HepG2 (cell line): Measurements from ENCODE around the gene PADI1. TPM values are rescaled to one million over a fixed set of nuclear protein-coding genes. Genes with fewer than 3 reads are reported as not detected.

Experiments
- ATAC-seq: fragments of 200-7000 bp; cut with Tn5 transposase; 3 replicates; pipeline ENCODE4 v1.9.1; 2020; ENCODE audit warnings: mild to moderate bottlenecking, moderate library complexity
- BruUV-seq: library from RNA; stranded (reverse); fragments of 400-500 nt; replicated peaks from 2 replicates; lab custom pipeline; 2021; lab: Mats Ljungman, UMichigan
- CTCF ChIA-PET: fragments of 300-600 bp; formaldehyde crosslinking; extraction: SDS; loops from one replicate; lab custom pipeline; 2021; ENCODE audit warnings: low total read pairs, inconsistent platforms, low intra/inter-chr PET ratio; lab: Yijun Ruan, JAX
- POLR2A ChIA-PET: fragments of 350-600 bp; sonication (Branson Sonifier 250); formaldehyde crosslinking; loops from one replicate; lab custom pipeline; 2020; ENCODE audit warnings: antibody characterized with exemption, inconsistent platforms; lab: Yijun Ruan, JAX
- DNase-seq: peaks from one replicate; pipeline ENCODE4 v3.0.0-alpha.2; 2015; ENCODE audit warnings: low spot score
- FAIRE-seq: peaks from 3 replicates; lab custom pipeline; 2011; peaks lifted over from hg19 to GRCh38; lab: Jason Lieb, UNC
- H2AFZ ChIP-seq: one replicate; pipeline ENCODE4 v1.6.1; 2011; ENCODE audit warnings: low read length, inconsistent platforms
- H3K27ac ChIP-seq: fragments of 300-600 bp; 3 replicates; pipeline ENCODE4 v1.8.0; 2011; ENCODE audit warnings: mixed run types, mild to moderate bottlenecking, mixed read lengths, low read length, inconsistent platforms; ENCODE audit not compliant: insufficient read depth; ENCODE audit errors: extremely low read length
- H3K27me3 ChIP-seq, 2 experiments: fragments of 200-600 bp in 1 of 2; 2 replicates in 1 of 2; 3 replicates in 1 of 2; pipeline versions ENCODE4 v1.6.0 to v1.8.0; 2011; ENCODE audit warnings: low read length in 2 of 2, mild to moderate bottlenecking in 2 of 2, moderate library complexity in 2 of 2, inconsistent platforms in 1 of 2; ENCODE audit not compliant: insufficient read depth in 2 of 2, control insufficient read depth in 1 of 2
- H3K36me3 ChIP-seq, 2 experiments: fragments of 200-600 bp in 1 of 2; replicated peaks in 1 of 2; 2 replicates in 1 of 2; 3 replicates in 1 of 2; pipeline versions ENCODE4 v1.5.1 to v1.8.0; 2011; ENCODE audit warnings: low read length in 2 of 2, inconsistent platforms in 1 of 2; ENCODE audit not compliant: insufficient read depth in 2 of 2, control insufficient read depth in 1 of 2
- H3K4me1 ChIP-seq: 2 replicates; pipeline ENCODE4 v1.5.1; 2012; ENCODE audit warnings: low read length, inconsistent platforms; ENCODE audit not compliant: insufficient read depth
- H3K4me2 ChIP-seq: 2 replicates; pipeline ENCODE4 v1.6.0; 2011; ENCODE audit warnings: low read depth, low read length, inconsistent platforms
- H3K4me3 ChIP-seq, 3 experiments: fragments of 200-600 bp in 1 of 3; sonication (generic), shearing (Covaris generic) in 1 of 3; replicated peaks in 1 of 3; 2 replicates each; pipeline ENCODE4 v1.5.1; 2011 to 2016; ENCODE audit warnings: low read length in 3 of 3, inconsistent platforms in 2 of 3, low read depth in 2 of 3, mild to moderate bottlenecking in 2 of 3, control low read depth in 1 of 3, mixed read lengths in 1 of 3; ENCODE audit not compliant: insufficient read depth in 1 of 3
- H3K79me2 ChIP-seq: one replicate; pipeline ENCODE4 v1.6.1; 2011; ENCODE audit warnings: low read length, inconsistent platforms; ENCODE audit not compliant: insufficient read depth
- H3K9ac ChIP-seq: 2 replicates; pipeline ENCODE4 v1.6.0; 2011; ENCODE audit warnings: mild to moderate bottlenecking, low read depth, low read length, inconsistent platforms; ENCODE audit not compliant: insufficient read depth
- H3K9me3 ChIP-seq: 2 replicates; pipeline ENCODE4 v1.5.1; 2012; ENCODE audit warnings: mild to moderate bottlenecking, low read length
- H4K20me1 ChIP-seq: 2 replicates; pipeline ENCODE4 v1.6.0; 2011; ENCODE audit warnings: inconsistent platforms, mild to moderate bottlenecking, low read length, moderate library complexity; ENCODE audit not compliant: insufficient read depth
- FOSL2 ChIP-seq: sonication (generic); formaldehyde crosslinking; IDR thresholded peaks from 2 replicates; pipeline ENCODE4 v1.4.0; 2020; ENCODE audit warnings: missing genetic modification reagents
- KDM5B ChIP-seq: sonication (generic); formaldehyde crosslinking; IDR thresholded peaks from 2 replicates; pipeline ENCODE4 v1.4.0; 2020; ENCODE audit warnings: missing genetic modification reagents, mild to moderate bottlenecking, borderline replicate concordance
- MYPOP ChIP-seq: sonication (generic); formaldehyde crosslinking; IDR thresholded peaks from 2 replicates; pipeline ENCODE4 v1.8.1; 2023; ENCODE audit warnings: mild to moderate bottlenecking, moderate library complexity, missing genetic modification reagents
- PPARG ChIP-seq: conservative IDR thresholded peaks from 2 replicates; pipeline ENCODE4 v1.6.1; 2016; ENCODE audit warnings: missing biosample characterization, missing genetic modification reagents
- TGIF2 ChIP-seq: IDR thresholded peaks from 2 replicates; pipeline ENCODE4 v1.6.1; 2016; ENCODE audit warnings: control low read depth, missing compliant biosample characterization
- TP53 ChIP-seq: sonication (generic); formaldehyde crosslinking; conservative IDR thresholded peaks from 2 replicates; pipeline ENCODE4 v1.4.0; 2020; ENCODE audit warnings: missing genetic modification reagents
- TSC22D2 ChIP-seq: sonication (generic); formaldehyde crosslinking; IDR thresholded peaks from 2 replicates; pipeline ENCODE4 v1.5.1; 2020; ENCODE audit warnings: missing genetic modification reagents, mild to moderate bottlenecking, borderline replicate concordance
- ZHX1 ChIP-seq: sonication (generic); formaldehyde crosslinking; IDR thresholded peaks from 2 replicates; pipeline ENCODE4 v1.8.1; 2022; ENCODE audit warnings: low read depth, mild to moderate bottlenecking, missing genetic modification reagents
- ZNF10 ChIP-seq: sonication (generic); formaldehyde crosslinking; IDR thresholded peaks from 2 replicates; pipeline ENCODE4 v1.4.0; 2020; ENCODE audit warnings: mild to moderate bottlenecking, low read depth, missing genetic modification reagents, borderline replicate concordance
- ZNF280D ChIP-seq: sonication (generic); formaldehyde crosslinking; IDR thresholded peaks from 2 replicates; pipeline ENCODE4 v1.5.1; 2020; ENCODE audit warnings: mild to moderate bottlenecking, missing genetic modification reagents
- ZNF501 ChIP-seq: sonication (generic); formaldehyde crosslinking; IDR thresholded peaks from 2 replicates; pipeline ENCODE4 v1.5.1; 2020; ENCODE audit warnings: mild to moderate bottlenecking, moderate library complexity, missing genetic modification reagents
- WGBS: methylation state at CpG from one replicate; pipeline ENCODE4 v1.1.6; 2017; ENCODE audit warnings: low lambda C conversion rate; 5-methylcytosine and 5-hydroxymethylcytosine counted together
- in situ Hi-C: cut with HindIII; loops from 2 replicates; pipeline ENCODE4 v1.10.0; 2017; ENCODE audit warnings: low pct_unique_long_range_greater_than_20kb; ENCODE audit not compliant: extremely low pct_ligation_motif_present
- intact Hi-C: fragments of 100-400 bp; cut with micrococcal nuclease; formaldehyde crosslinking; loops from one replicate; pipeline ENCODE4 v1.10.0; 2022; ENCODE audit not compliant: unreplicated experiment
- polyA plus RNA-seq, 8 experiments: library from polyadenylated mRNA; depleted of rRNA in 3 of 8; stranded (reverse) in 7 of 8; unstranded in 1 of 8; fragments of >200 nt; fragmentation: Illumina TruSeq in 4 of 8; extraction: Trizol in 4 of 8; gene quantifications; 2 replicates each; pipeline versions ENCODE4 v1.2.1 to v1.2.3, GENCODE V29; 2011 to 2016; ENCODE audit warnings: low read depth in 4 of 8, missing spikeins in 1 of 8, mixed read lengths in 1 of 8; ENCODE audit not compliant: insufficient read depth in 1 of 8
- total RNA-seq, 5 experiments: library from RNA; depleted of rRNA; stranded (reverse); fragments of >200 nt; fragmentation: Illumina TruSeq; extraction: Trizol; gene quantifications; 2 replicates each; pipeline ENCODE4 v1.2.3, GENCODE V29; 2016; ENCODE audit warnings: low read depth in 1 of 5

Gene PADI1
- total and polyA plus RNA-seq, 2 of the 13 experiments (the other 11 are each of a cell fraction or from before 2014, with no cell fraction given) = not detected

- POLR2A ChIA-PET = no interaction called here
- Histone ChIP-seq H2AFZ (no peak overlapping the region), H3K36me3 (no peaks in the 10 kb centered on the region), H3K9me3 (no peaks in the 10 kb centered on the region), H4K20me1 (no peaks in the 10 kb centered on the region), H3K4me1 (no peaks in the 10 kb centered on the region), H3K9ac (no peak overlapping the region), H3K79me2 (no peaks in the 10 kb centered on the region), H3K4me2 (no peak overlapping the region), H3K4me3 (no peak overlapping the region), H3K27me3 (peaks cover 0 to 33% of the 10 kb centered on the region in 2 experiments; a peak in 3 of 5 replicates), H3K27ac (no peak overlapping the region)
- intact Hi-C loops (no loop called here), in situ Hi-C loops (no loop called here)
- DNase-seq (no peak), FAIRE-seq (no peak), ATAC-seq (no peak)
- CTCF ChIA-PET = no interaction called here
- BruUV-seq = no TSS peak
- TF ChIP-seq TP53 (no peak), PPARG (CRISPR knock-in tag) (no peak)
- WGBS = 4% methylated on average over 5 of the region's 5 CpGs
These were observed 46.3 kb downstream of the PADI1 start for GRCh38 chr1:17251246-17251645.

- ATAC-seq (no peak), FAIRE-seq (no peak), DNase-seq (no peak)
- Histone ChIP-seq H2AFZ (no peak overlapping the region), H3K4me1 (no peaks in the 10 kb centered on the region), H3K4me2 (no peak overlapping the region), H3K4me3 (no peak overlapping the region), H3K9ac (no peak overlapping the region), H3K27me3 (peaks cover 0 to 29% of the 10 kb centered on the region in 2 experiments; a peak in 3 of 5 replicates), H3K79me2 (no peaks in the 10 kb centered on the region), H3K9me3 (no peaks in the 10 kb centered on the region), H4K20me1 (no peaks in the 10 kb centered on the region), H3K36me3 (no peaks in the 10 kb centered on the region), H3K27ac (no peak overlapping the region)
- intact Hi-C loops (no loop called here), in situ Hi-C loops (no loop called here)
- 8% methylated on average over 1 of the region's 3 CpGs for WGBS
- CTCF ChIA-PET = no interaction called here
- POLR2A ChIA-PET = no interaction called here
- BruUV-seq = no TSS peak
- TF ChIP-seq FOSL2 (CRISPR knock-in tag) (no peak), ZHX1 (CRISPR knock-in tag) (no peak), ZNF10 (CRISPR knock-in tag) (no peak), TGIF2 (CRISPR knock-in tag) (no peak), ZNF280D (CRISPR knock-in tag) (no peak), KDM5B (CRISPR knock-in tag) (no peak), MYPOP (CRISPR knock-in tag) (no peak), TSC22D2 (no peak), ZNF501 (no peak)
These were observed 46.9 kb downstream of the PADI1 start for GRCh38 chr1:17251701-17252376.
